Astrocyte (in vitro differentiated cells and primary cell): ENCODE measurements around the gene RCE1. TPM values are rescaled to one million over a fixed set of nuclear protein-coding genes. Genes with fewer than 3 reads are reported as not detected.

ENCODE experiments used
- DNase-seq: peaks from one replicate; pipeline ENCODE4 v3.0.0-alpha.2; 2010; ENCODE audit warnings: low read depth
- FAIRE-seq: peaks from 2 replicates; lab custom pipeline; 2011; peaks lifted over from hg19 to GRCh38; lab: Jason Lieb, UNC
- H2AFZ ChIP-seq: 2 replicates; pipeline ENCODE4 v1.6.0; 2012; ENCODE audit warnings: low read depth, low read length, inconsistent platforms
- H3K27ac ChIP-seq: 2 replicates; pipeline ENCODE4 v1.5.1; 2011; ENCODE audit warnings: low read depth, low read length, inconsistent platforms
- H3K27me3 ChIP-seq: 2 replicates; pipeline ENCODE4 v1.6.0; 2011; ENCODE audit warnings: low read length, inconsistent platforms; ENCODE audit not compliant: insufficient read depth
- H3K36me3 ChIP-seq: 2 replicates; pipeline ENCODE4 v1.5.1; 2011; ENCODE audit warnings: low read length, inconsistent platforms; ENCODE audit not compliant: insufficient read depth
- H3K4me1 ChIP-seq: 2 replicates; pipeline ENCODE4 v1.5.1; 2011; ENCODE audit warnings: low read length, inconsistent platforms; ENCODE audit not compliant: insufficient read depth
- H3K4me2 ChIP-seq: 2 replicates; pipeline ENCODE4 v1.6.0; 2012; ENCODE audit warnings: low read length, inconsistent platforms
- H3K4me3 ChIP-seq: 2 replicates; pipeline ENCODE4 v1.5.1; 2011; ENCODE audit warnings: low read depth, mild to moderate bottlenecking, low read length, inconsistent platforms; ENCODE audit not compliant: insufficient read depth
- H3K79me2 ChIP-seq: 2 replicates; pipeline ENCODE4 v1.6.0; 2012; ENCODE audit warnings: mild to moderate bottlenecking, low read length, inconsistent platforms; ENCODE audit not compliant: insufficient read depth
- H3K9ac ChIP-seq: 2 replicates; pipeline ENCODE4 v1.6.0; 2012; ENCODE audit warnings: mild to moderate bottlenecking, low read length, inconsistent platforms
- H3K9me3 ChIP-seq: 2 replicates; pipeline ENCODE4 v1.5.1; 2012; ENCODE audit warnings: low read depth, mild to moderate bottlenecking, low read length, inconsistent platforms; ENCODE audit not compliant: insufficient read depth
- H4K20me1 ChIP-seq: 2 replicates; pipeline ENCODE4 v1.6.0; 2012; ENCODE audit warnings: low read length, inconsistent platforms; ENCODE audit not compliant: insufficient read depth
- H3K27ac Mint-ChIP-seq: one replicate; pipeline ENCODE4 v1.8.0; 2021; ENCODE audit warnings: mild to moderate bottlenecking, mixed read lengths; ENCODE audit not compliant: unreplicated experiment
- H3K27me3 Mint-ChIP-seq: one replicate; pipeline ENCODE4 v1.8.0; 2021; ENCODE audit warnings: low read depth, mixed read lengths; ENCODE audit not compliant: unreplicated experiment
- H3K36me3 Mint-ChIP-seq: one replicate; pipeline ENCODE4 v1.8.0; 2021; ENCODE audit warnings: low read depth, mixed read lengths; ENCODE audit not compliant: unreplicated experiment
- H3K4me1 Mint-ChIP-seq: one replicate; pipeline ENCODE4 v1.8.0; 2021; ENCODE audit warnings: low read depth, mixed read lengths; ENCODE audit not compliant: unreplicated experiment
- H3K4me3 Mint-ChIP-seq: one replicate; pipeline ENCODE4 v1.8.0; 2021; ENCODE audit warnings: mild to moderate bottlenecking, moderate library complexity, mixed read lengths; ENCODE audit not compliant: unreplicated experiment
- H3K9me3 Mint-ChIP-seq: one replicate; pipeline ENCODE4 v1.8.0; 2021; ENCODE audit warnings: mild to moderate bottlenecking, mixed read lengths; ENCODE audit not compliant: unreplicated experiment
- EZH2 ChIP-seq: IDR thresholded peaks from 2 replicates; pipeline ENCODE4 v1.6.1; 2012; ENCODE audit warnings: mild to moderate bottlenecking, low read length, inconsistent platforms; ENCODE audit not compliant: insufficient read depth
- total RNA-seq: library from RNA; stranded (reverse); gene quantifications from 2 replicates; pipeline ENCODE4 v1.2.1, GENCODE V29; 2021
- TF ChIP-seq, protein P1 (sequence below): IDR thresholded peaks from 2 replicates; pipeline ENCODE4 v1.5.1; 2011; ENCODE audit warnings: low read depth, mild to moderate bottlenecking, inconsistent platforms, low read length, moderate library complexity; ENCODE audit not compliant: insufficient read depth

The RCE1 gene
- total RNA-seq, 1 donor from 2014 or later, result 19.8 TPM

DNA sequence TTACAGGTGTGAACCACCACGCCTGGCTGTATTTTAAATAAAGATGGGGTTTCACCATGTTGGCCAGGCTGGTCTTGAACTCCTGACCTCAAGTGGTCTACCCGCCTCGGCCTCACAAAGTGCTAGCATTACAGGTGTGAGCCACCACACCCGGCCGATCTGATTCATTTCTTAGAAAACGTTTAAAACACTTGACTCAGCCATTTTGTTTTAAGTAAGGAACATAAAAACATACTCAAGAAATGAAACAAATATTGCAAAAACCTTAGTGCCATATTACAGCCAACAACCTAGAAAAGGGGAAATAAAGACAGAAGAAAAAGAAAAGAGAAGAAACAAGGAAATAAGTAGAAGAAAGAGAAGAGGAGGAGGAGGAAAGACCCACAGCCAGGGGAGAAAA lies 31.0 kb downstream of the RCE1 start:
- Histone ChIP-seq H3K36me3 (no peaks in the 10 kb centered on the region), H3K27ac (no peak overlapping the region), H3K9me3 (no peaks in the 10 kb centered on the region), H3K9ac (no peak overlapping the region), H3K4me1 (no peaks in the 10 kb centered on the region), H3K4me3 (no peak overlapping the region), H3K79me2 (no peaks in the 10 kb centered on the region), H3K4me2 (no peak overlapping the region), H2AFZ (no peak overlapping the region), H3K27me3 (no peaks in the 10 kb centered on the region), H4K20me1 (peaks cover 8% of the 10 kb centered on the region)
- no peak for FAIRE-seq
- peaks cover 2% of the 10 kb centered on the region for H3K4me1 Mint-ChIP-seq
- H3K27ac Mint-ChIP-seq, result no peak overlapping the region
- no peak for TF ChIP-seq EZH2
- TF ChIP-seq, protein P1, sequence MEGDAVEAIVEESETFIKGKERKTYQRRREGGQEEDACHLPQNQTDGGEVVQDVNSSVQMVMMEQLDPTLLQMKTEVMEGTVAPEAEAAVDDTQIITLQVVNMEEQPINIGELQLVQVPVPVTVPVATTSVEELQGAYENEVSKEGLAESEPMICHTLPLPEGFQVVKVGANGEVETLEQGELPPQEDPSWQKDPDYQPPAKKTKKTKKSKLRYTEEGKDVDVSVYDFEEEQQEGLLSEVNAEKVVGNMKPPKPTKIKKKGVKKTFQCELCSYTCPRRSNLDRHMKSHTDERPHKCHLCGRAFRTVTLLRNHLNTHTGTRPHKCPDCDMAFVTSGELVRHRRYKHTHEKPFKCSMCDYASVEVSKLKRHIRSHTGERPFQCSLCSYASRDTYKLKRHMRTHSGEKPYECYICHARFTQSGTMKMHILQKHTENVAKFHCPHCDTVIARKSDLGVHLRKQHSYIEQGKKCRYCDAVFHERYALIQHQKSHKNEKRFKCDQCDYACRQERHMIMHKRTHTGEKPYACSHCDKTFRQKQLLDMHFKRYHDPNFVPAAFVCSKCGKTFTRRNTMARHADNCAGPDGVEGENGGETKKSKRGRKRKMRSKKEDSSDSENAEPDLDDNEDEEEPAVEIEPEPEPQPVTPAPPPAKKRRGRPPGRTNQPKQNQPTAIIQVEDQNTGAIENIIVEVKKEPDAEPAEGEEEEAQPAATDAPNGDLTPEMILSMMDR, result no peak
- H3K36me3 Mint-ChIP-seq, result peaks cover under 1% of the 10 kb centered on the region
- no peak for DNase-seq
- H3K4me3 Mint-ChIP-seq, result no peak overlapping the region
- peaks cover 27% of the 10 kb centered on the region for H3K27me3 Mint-ChIP-seq
- no peaks in the 10 kb centered on the region for H3K9me3 Mint-ChIP-seq

DNA sequence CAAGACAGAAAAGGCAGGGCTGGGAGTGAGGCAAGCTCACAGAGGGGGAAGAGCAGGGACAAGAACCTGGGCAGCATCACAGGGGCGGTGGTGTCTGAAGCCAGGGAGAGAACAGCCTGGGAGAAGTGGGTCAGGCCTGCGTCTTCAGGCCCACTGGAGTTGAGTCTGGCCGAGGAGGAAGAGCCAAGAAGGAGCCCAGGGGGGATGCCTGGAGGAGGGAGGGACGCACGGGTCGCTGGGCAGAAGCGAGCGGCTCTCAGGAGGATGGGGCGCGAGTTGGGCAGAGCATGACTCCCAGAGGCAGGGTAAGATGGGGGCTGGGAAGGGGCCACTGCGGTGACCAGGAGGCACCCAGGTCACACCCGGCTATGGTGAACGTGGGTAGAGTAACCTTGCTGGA lies 32.1 kb downstream of the RCE1 start:
- no peaks in the 10 kb centered on the region for H3K36me3 ChIP-seq
- no peak overlapping the region for H3K4me2 ChIP-seq
- no peak for FAIRE-seq
- Mint-ChIP-seq H3K4me1 (peaks cover 2% of the 10 kb centered on the region), H3K36me3 (no peaks in the 10 kb centered on the region), H3K27ac (no peak overlapping the region), H3K27me3 (peaks cover 27% of the 10 kb centered on the region), H3K9me3 (no peaks in the 10 kb centered on the region), H3K4me3 (no peak overlapping the region)
- H3K79me2 ChIP-seq, result no peaks in the 10 kb centered on the region
- no peak overlapping the region for H3K9ac ChIP-seq
- peaks cover 8% of the 10 kb centered on the region for H4K20me1 ChIP-seq
- TF ChIP-seq EZH2, result no peak
- TF ChIP-seq, protein P1, result no peak
- no peak for DNase-seq
- no peaks in the 10 kb centered on the region for H3K9me3 ChIP-seq
- no peak overlapping the region for H3K4me3 ChIP-seq
- no peaks in the 10 kb centered on the region for H3K27me3 ChIP-seq
- H3K27ac ChIP-seq, result no peak overlapping the region
- H3K4me1 ChIP-seq, result no peaks in the 10 kb centered on the region
- no peak overlapping the region for H2AFZ ChIP-seq

DNA sequence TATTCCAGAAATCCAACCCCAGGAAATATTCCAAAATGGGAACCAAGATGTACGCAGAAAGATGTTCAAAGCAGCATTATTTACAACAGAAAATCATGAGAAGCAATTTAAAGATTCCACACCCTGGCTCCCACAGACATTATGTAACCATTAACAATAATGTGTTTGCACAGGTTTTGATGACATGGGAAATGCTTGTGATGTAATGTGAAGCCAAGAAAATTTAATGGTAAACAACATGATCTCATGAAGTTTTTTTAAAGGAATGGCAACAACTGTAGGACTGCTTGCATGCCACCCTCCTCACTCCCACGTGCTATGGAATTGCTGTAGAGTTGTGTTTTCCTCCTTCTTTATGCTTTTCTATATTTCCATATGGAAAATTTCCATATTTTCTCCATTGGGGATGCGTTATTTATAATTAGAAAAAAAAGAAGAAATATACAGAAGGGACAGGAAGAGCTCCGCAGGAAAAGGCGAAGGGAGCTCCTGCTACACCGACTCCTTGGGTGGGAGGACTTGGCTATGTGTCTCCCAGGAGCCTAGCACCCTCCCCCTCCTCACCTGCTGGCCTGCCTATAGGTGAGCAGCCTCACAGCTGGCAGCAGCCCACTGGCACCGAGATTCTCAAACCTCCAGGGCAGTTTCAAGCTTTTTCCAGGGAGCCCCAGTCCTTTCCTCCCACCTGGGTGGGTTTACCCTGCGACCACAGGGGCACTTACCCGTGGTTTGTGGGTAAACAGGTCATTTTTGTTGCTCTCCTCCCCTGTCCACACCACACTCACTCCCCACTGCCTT lies 34.5 kb downstream of the RCE1 start:
- Histone ChIP-seq H3K27me3 (no peaks in the 10 kb centered on the region), H3K36me3 (no peaks in the 10 kb centered on the region), H4K20me1 (peaks cover 12% of the 10 kb centered on the region), H3K27ac (no peak overlapping the region), H3K4me1 (peaks cover 10% of the 10 kb centered on the region), H3K9ac (no peak overlapping the region), H3K4me3 (no peak overlapping the region), H3K79me2 (no peaks in the 10 kb centered on the region), H3K4me2 (no peak overlapping the region), H3K9me3 (no peaks in the 10 kb centered on the region), H2AFZ (no peak overlapping the region)
- TF ChIP-seq, protein P1, result no peak
- no peak for TF ChIP-seq EZH2
- Mint-ChIP-seq H3K4me3 (no peak overlapping the region), H3K4me1 (peaks cover 12% of the 10 kb centered on the region), H3K27me3 (peaks cover 30% of the 10 kb centered on the region), H3K36me3 (no peaks in the 10 kb centered on the region), H3K9me3 (no peaks in the 10 kb centered on the region), H3K27ac (no peak overlapping the region)
- FAIRE-seq (no peak), DNase-seq (no peak)
